Amniotic stem cell (primary cell): ENCODE measurements around the gene NOL9.
"Not testable (repeated sequence)": the region's sequence is repeated elsewhere in the genome, so short reads cannot be mapped to it uniquely, and the experiment has no call there.

ENCODE experiments used
- DNase-seq: peaks from one replicate; lab custom pipeline; 2025; lab: John Stamatoyannopoulos, UW

NOL9 gene

DNA sequence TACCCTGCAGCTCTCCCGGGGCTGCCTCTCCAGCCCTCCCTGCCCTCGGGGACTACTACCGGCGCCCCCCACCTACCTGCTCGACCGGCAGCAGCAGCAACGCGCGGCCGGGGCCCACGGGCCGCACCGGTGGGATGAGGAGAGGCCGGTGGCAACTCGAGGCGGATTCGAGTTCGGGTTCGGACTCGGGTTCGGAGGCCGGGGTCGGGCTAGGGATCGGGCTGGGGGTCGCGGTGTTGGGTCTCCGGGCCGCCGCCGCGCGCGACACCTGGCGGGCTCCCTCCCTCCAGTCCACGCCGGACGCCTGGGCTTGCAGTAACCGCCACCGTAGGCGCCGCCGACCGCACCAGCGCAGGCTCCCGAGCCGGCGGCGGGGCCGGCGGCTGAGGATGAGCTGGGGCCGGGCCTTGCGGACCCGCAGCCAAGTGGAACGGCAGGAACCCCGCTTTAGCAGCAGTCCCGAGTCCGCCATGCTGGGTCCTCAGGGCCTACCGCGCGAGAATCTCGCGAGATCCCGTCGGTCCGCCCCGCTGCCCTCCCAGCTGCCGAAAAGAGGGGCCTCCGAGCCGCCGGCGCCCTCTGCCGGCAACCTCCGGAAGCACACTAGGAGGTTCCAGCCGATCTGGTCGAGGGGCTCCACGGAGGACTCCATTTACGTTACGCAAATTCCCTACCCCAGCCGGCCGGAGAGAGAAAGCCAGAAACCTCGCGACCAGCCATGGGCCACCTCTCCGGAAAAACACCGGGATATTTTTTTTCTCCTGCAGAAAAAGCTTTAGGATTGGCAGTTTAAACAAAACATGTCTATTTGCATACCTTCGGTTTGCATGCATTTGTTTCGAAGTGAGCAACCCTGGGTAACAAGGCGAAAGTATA is at the start of gene NOL9:
Gene NOL9 (minus strand): TSS at position 483 of the 876 bp plus-strand sequence. CDS start 11 bp downstream, at position 472.
- DNase-seq, result peak; percentile 75

- DNase-seq, result peak; percentile 61
Observed at GRCh38 chr1:6603238-6603914, 49.1 kb upstream of the NOL9 start.

DNA sequence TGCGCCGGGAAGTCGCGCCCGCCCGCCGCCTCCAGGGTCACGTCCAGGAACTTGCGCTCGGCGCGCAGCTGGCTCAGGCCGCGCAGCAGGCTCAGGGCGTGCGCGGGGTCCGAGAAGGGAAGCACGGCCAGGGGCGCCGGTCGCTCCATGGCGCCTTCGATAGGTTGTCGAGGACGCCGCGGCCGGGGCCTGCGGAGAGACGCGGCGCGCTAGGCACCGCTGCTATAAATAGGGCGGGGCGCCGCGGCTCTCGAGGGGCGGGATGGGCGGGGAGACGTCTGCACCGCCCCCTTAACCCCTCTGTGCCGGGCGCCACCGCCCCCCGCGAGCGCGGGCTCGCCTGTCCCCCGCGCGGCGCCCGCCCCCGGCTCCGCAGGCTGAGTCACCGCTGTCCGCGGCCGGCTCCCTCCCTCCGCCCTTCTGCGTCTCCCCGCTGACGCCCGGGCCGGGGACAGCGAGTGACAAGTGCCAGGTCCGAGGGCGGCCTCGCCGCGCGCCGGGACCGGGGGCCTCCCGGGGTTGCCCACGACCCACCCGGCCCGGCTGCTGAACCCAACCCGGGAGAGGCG is 48.4 kb upstream of the NOL9 start, which contains the start of gene KLHL21:
Gene KLHL21 (minus strand): TSS at position 201 of the 569 bp plus-strand sequence. CDS start 52 bp downstream, at position 149.
- DNase-seq, result peak; percentile 73

DNA sequence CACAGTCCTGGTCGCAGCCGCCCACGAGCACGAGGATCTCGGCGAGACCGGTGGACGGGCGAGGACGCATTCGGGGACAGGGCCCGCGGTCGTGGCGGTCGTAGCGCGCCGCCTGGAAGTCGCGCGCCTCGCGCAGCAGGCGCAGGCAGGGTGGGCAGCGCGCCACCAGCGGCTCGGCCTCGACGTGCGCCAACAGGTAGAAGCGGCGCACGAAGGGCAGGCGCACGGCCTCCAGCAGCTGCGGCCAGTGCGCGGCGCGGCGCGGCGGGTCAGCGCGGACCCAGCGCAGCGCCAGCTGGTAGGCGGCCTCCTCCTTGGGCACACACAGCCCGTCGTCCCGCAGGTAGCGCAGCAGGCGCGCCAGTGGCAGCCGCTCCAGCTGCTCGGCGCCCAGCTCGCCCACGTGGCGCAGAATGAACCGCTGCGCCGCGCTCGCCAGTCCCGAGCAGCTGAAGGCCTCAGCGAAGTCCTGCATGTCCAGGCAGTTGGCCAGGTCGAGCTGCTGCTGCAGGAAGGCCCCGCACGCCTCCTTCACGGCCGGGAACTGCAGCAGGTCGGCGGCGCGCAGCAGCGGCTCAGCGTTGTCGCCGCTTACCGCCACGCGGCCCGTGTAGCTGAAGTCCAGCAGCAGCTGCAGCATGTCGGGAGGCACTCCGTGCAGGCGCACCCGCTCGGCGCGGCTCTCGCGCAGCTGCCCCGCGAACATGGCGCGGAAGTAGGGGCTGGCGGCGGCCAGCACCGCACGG is 47.8 kb upstream of the NOL9 start:
- no peak for DNase-seq

GRCh38 chr1:6601049-6601922 is 47.0 kb upstream of the NOL9 start:
- DNase-seq, result peak; percentile 88

DNA sequence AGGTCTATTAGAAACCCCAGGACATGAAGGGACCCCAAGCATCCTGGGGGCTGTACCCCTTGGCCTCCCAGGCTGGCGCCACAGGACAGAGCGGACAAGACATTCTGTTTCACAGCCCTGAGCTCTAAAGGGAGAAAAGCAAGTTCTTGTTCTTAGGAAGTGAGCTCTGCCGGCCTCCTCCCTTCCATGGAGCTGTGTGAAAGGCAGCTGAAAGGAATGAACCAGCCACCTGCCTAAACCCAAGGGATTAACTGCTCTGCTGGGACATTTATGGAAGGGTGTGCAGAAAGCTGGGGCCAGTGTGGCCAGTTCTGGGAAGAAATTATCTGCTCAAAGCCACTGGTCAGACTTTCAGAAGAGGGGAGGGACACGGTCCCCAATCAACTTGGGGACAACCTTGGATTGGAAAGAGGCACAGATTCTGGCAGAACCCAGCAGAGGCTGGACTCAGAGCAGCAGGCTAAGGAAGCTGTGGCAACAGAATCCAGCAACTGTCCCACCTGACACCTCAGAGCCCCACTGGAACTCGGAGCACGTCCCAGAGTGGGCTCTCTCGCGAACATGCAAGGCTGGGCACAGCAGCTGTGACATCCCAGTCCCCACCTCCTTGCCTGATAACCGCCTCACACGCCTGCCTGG is 46.2 kb upstream of the NOL9 start:
- DNase-seq, result no peak

DNA sequence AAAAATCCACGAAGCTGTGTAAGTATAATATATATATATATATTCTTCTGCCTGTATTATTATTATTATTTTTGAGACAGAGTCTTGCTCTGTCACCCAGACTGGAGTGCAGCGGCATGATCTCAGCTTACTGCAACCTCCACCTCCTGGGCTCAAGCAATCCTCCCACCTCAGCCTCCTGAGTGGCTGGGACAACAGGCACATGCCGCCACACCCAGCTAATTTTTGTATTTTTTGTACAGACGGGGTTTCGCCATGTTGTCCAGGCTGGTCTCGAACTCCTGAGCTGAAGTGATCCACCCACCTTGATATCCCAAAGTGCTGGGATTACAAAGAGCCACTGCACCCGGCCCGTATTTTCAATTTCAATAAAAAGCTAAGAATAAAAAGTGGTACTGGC is 45.7 kb upstream of the NOL9 start:
- DNase-seq, result not testable (repeated sequence)

DNA sequence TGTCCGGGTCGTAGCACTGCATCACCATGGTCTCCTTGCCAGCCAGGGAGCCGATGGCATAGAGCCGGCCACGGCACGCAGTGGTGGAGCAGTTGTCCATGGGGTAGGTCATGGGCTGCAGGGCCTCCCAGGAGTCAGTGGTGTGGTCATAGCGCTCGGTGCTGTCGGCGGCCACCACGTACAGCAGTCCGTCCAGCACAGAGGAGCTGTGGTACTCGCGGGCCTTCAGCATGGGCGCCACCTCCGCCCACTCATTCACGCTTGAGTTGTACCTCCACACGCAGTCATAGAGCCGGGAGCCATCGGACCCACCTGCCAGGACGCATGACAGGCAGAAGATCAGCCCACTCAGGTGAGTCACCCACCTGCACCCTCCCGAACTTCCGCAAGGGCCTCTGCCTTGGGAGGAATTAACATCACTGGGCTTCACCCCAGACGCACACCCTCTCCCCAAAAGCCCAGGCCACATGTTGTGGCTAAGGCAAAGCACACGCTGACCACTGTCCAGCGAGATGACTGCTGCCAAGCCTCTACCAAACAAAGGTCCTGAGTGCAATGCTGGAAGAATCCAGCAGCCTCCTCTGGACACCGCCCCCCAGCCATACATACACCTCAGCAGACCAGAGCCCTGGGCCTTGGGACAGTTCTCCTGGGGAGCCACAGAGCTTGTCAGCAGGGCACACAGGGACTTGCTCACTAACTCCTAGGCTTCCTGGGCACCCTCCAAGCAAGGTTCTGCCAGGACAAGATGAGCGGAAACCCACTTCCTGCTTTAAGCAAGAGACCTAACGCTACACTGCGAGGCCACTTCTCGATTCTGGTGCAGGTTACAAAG is 45.0 kb upstream of the NOL9 start:
- DNase-seq, result no peak

- no peak for DNase-seq
Observed at GRCh38 chr1:6597777-6598131, 43.4 kb upstream of the NOL9 start.

DNA sequence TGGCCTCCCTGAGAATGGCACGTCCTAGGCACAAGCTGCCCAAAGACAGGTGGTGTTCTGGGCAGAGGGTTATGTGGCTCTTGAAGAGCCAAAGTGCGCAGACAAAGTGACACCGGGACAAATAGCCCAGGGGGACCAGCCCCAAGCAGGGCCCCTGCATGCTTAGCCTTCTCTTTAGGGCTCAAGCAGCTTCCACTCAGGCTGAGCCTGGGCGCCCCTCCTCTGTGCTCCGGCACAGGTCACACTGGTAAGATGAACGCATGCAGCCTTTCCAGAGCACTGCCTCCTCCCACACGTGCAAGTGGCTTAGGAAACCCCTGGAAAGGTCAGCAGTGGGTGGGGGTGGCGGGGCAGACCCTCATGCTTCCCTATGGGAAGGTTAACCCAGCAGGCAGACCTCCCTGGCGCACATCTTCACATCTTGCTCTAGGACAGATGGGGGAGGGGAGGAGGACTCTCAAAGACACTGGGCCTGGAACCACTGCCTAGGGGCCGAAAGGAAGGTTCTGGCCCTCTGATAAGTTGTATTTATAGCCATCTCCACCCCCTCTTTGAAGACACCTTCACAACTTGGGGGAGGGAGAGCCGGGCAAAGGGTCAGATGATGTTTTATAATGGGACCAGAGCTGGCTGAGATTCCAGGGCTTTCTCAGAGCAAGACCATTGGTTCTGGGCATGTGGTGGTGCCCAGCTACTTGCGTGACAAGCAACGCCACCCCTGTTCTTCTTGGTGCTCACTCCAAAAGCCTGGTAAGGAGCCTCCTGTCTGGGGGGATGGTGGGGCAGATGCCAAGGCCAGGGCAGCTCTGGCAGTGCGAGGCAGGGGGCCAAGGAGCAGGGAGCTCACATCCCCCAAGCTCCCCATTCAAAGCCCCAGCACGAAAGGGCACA is 42.8 kb upstream of the NOL9 start:
- DNase-seq, result no peak

DNA sequence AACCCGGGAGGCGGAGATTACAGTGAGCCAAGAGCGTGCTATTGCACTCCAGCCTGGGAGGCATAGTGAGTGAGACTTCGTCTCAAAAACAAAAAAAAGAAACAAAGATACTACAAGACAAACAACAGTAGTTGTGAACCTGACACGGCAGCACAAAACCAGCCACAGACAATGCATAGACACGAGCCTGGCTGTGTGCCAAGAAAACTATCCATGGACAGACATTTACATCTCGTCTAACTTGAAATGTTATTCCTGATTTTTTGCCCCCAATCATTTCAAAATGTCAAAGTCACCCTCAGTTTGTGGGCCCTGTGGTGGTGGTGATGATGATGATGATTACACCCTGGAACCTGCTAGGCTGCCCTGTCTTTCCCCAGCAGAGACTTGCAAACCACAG is 42.0 kb upstream of the NOL9 start:
- DNase-seq, result no peak

DNA sequence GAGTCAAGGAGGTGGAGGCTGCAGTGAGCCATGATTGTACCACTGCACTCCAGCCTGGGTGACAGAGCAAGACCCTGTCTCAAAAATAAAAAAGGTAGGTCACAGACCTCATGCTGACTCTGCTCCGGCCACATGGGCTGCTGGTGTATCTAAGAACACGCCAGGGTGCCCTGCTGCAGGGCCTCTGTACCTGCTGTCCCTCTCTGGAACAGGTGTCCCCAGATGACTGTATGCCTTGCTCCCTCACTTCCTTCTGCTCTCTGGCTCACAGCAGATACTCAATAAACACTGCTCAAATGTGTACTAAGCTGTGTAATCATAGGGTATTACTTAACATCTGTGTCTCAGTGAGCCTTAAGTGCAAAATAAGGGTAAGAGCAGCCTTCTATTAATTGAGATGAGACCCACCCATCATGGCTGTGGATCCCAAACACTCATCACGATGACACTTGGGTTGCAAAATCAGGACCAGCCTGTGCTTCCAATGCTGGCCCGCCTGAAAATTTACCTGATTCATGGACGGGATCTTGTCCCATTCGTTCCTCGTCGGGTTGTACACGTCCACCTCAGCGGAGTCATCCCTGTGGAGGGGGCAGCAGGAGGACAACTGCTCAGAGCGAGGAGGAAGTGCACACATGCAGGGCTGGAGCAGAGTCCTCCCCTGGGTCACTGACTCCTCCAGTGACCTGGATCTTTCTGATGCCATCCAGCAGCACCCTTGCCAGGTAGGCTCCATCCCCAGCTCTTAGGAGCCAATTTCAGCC is 40.8 kb upstream of the NOL9 start:
- DNase-seq, result no peak

DNA sequence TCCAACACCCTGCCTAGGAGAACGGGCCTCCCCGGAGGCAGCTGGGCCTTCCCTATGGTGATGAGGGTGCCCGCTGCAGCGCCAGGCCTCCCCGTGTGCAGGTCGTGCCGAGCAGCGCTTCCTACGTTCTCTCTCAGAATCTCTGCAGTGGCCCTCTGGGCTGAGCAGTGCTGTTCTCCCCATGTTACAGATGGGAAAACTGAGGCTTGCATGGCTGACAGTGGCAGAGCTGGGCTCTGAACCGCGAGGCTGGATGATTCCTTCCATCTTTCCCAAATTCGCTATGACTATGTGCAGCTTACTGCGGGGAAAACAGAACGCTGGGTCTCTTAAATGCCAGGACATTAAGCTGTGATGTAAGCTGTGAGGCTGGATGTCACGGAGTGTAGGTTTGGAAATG is 39.5 kb upstream of the NOL9 start:
- no peak for DNase-seq

DNA sequence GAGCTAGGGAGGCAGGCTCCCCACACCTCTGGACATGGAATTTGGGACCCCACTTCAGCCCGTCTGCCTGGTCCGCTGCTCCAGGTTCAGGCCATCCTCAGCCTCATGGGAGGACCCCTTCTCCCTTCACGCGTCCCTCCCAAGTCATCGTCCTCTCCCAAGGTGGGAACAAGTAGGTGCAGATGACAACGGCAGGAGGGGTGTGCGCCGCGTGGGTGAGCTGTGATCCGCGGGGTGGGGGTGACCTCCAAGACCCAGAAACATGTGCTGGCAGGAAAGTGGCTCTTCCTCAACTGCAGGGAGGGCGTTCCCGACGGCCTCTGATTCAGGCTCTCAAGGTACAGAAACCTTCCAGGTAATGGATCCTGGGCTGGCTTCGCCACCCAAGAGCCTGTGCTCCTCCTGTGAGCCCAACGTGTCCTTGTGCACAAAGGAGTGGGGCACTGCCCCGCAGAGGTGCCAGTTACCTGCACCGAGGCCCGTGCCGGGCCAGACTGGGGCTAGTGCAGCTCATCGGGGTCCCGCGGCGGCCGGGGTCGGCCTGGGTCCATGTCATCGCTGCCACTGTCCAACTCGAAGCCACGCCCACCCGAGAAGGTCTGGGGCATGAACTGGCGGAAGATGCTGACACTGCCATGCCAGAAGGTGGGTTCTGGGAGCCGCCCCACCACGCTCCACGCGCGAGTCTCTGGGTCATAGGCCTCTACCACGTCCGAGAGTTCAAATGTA is 38.7 kb upstream of the NOL9 start:
- no peak for DNase-seq

GRCh38 chr1:6592441-6592840 is 38.1 kb upstream of the NOL9 start:
- DNase-seq, result no peak

- no peak for DNase-seq
Observed at GRCh38 chr1:6591644-6592043, 37.3 kb upstream of the NOL9 start.

DNA sequence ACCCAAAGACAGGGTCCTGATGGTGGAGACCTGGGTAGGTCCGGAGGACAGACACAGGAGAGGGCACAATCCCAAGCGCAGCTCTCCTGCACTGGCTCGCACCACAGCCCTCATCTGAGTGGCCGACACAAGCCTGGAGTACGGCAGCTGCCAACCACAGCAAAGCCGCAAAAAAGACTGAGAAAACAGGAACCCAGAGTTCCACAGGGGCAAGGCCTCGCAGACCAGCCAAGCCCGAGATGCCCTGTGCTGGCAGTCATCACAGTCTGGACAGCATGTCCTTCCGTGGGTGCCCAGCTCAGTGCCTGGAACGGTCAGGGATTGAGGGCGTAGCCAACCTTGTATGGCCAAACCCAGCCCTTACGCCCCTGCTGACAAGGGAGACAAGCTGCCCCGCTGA is 36.9 kb upstream of the NOL9 start:
- DNase-seq, result no peak
